A204.1 (cell line): ENCODE data around the gene NACC1.

ENCODE experiments used
- FAIRE-seq: peaks from 2 replicates; lab custom pipeline; 2012; peaks lifted over from hg19 to GRCh38; lab: Jason Lieb, UNC

The NACC1 gene

DNA sequence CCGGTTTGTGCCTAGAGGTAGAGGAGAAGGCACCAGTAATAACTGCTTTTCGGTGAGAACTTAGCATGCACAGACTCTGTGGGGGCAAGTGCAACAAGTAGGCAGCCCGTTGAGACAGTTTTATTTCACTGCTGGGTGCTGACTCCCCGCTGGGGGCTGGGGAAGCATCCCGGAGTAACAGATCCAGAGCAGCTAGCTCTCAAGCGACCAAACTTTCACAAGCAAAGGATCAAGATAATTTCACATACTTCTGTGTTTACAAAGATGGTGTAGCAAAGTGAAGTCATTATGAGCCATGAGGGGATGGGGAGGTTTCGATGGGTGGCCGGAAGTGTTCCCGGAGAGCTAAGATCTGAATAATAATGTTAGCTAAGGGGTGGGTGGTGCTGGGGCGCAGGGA, 2.8 kb downstream of the NACC1 start:
- FAIRE-seq = no peak

DNA sequence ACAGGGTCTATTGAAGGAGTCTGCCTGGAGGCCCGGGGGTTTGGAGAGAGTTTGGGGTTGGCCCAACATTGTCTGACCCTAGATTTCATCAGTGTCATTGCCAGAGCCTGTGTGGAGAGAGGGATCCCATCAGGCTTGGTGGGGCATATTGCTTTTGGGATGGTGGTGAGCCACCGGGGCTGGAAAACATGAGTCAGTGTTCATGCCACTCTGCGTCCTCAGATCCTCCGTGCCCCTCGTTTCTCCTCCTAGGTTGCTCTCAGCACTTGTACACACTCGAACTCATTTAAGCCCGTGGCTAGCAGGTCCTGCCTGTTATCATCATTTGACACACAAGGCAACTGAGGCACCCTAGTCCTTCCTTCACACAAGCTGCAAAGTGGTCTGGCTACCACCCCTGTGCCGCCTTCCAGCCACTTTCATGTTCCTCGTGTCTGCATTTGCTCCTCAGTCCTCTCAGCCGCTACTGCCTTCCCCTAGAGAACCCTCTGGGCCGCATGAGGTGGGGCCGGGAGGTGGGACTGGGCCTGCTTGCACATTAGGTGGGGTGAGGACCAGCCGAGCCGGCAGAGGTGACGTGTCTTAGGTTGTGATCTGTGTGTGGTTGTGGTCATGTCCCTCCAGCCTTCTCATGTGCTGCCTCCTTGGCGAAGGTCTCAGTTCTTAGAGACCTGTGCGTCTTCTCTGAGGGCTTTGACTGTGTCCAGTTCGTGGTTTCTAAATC, 3.6 kb downstream of the NACC1 start:
- FAIRE-seq = no peak

DNA sequence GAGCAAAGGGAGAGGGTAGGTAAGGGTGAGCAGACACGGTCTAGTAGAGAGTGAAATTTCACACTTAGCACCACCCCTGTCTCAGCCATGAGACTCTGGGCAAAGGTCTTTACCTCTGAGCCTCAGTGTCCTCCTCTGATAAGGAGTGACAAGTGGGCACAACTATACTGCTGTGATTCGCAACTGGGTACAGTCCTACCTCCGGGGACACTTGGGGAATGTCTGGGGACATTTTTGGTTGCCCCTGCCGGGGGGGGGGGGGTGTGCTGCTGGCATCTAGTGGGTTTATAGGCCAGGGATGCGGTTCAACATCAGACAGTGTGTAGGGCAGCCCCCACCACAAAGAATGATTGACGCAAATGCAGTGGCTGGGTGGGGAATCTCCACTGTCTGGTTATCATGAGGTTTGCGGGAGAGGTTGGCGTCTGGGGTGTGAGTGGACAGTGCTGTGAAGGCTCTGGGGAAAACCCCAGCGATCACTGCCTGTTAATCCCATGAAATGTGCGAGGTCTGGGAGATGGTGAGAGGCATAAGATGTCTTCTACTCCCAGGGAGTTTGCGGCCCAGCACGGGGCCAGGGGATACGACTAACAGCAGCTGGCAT, 4.3 kb downstream of the NACC1 start:
- no peak for FAIRE-seq

DNA sequence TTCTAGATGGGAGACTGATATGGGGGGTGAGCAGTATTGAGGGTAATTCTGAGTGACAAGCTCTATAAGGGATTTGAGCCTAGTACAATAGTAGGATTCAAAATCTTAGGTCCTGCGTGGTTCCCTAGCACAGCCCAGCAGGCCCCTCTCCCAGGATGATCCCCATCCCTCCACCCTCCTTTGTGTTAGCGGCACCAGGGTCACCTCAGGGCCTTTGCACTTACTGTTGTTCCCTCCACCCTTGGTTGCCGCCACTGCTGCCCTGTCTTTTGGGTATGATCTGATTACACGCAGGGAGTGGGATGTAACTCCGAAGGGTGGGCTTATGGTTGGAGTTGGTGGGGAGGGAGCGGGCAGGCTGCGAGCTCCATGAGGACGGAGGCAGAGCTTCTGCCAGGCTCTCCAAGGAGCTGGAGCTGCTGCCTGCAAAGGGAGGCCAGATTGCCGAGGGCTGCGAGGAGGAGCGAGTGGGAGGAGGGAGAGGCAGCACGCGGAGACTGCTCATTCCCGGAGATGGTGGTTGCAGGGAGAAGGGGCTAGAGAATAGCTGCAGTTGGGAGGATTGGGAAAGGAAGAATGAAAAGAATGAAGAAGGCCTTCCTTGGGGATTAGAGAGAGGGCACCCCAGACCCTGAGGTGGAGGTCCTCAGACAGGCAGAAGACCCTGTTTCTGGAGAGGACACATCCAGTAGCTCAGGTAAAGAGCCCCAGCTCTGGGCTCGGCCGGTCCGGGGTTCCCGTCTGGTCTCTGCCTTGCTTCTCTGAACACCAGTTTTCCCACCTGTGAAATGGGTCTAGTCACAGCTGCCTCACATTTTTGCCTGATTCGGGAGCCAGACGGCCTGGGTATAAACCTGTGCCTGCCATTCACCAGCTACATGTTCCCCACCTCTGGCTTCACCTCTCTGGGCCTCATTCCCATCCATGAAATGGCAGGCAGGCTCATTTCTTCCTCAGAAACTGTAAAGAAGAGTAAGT, 5.2 kb downstream of the NACC1 start:
- FAIRE-seq = no peak

DNA sequence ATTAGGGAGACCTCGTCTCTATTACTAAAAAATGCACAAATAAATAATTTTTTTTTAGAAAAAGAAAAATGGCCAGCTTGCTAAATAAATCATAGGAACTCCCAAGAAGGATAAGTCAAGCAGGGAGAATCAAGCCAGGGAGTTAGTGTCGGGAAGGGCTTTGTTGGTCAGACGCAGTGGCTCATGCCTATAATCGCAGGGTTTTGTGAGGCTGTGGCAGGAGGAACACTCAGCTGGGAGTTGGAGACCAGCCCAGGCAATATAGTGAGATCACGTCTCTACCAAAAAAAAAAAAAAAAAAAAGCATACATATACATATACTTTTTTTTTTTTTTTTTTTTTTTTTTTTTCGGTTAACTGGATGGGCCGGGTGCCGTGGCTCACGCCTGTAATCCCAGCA, 9.0 kb downstream of the NACC1 start:
- FAIRE-seq = no peak

DNA sequence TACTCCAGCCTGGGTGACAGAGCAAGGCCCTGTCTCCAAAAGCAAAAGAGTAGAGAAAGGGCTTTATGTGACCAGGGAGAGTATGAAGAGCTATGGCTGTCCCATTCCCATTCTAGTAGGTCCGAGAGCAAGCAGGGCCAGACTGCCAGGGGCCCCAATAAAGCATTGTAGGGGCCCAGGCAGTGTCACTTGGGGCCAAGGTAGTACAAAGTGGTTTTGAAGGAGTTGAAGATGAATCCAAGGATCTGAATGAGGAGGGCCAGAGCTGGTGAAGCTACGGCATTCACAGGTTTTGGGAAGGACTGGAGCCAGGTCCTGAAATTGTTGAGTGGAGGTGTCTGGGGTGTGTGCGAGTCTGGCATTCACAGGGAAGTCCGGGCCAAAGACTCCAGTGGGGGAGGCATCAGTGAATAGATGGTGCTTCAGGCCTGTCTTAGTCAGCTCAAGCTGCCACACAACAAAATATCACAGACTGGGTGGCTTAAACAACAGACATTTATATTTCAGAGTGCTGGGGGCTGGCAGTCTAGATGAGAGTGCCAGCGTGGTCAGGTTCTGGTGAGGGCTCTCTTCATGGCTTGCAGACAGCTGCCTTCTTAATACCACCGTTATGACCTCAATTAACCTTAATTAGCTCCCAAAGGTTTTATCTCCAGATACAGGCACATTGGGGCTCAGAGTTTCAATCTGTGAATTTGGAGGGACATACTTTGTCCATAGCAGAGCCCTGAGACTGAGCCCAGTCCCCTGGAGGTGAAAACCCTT, 9.9 kb downstream of the NACC1 start:
- no peak for FAIRE-seq

DNA sequence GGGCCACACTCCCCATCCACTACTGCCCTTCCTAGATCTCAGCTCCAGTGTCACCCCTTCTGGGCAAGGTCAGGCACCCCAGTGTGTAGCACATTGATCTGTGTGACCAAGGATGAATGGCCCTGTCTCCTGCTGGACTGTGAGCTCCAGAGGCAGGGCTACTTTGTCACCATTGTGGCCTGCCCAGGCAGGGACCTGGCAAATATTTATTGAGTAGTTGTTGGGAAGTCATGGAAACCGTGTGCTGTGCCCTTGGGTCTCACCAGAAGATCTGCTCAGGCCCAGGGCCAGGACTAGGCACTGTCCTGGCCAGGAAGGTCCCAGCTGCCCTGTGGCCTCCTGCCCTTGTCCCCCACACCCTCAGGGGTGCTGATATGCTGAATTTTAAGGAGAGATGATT, 10.5 kb downstream of the NACC1 start:
- FAIRE-seq = no peak

DNA sequence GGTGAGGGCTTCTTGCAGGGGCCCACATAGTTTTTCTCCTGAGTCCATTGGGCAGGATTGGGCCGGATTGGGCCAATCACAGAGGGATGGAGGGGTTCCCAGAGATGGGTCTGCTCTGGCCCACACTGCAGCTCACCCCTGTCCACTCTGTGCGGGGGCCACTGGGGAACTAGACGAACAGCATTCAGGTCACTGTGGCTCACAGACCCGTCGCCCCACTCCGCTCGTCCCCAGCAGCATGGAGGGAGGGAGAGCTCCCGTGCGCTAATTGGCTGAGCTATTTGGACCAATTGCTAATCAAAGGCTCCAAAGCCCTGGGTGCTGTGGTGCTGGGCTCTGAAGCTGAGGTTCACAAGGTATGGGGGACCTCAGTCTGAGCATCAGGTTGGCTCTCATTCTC, 11.3 kb downstream of the NACC1 start:
- no peak for FAIRE-seq

DNA sequence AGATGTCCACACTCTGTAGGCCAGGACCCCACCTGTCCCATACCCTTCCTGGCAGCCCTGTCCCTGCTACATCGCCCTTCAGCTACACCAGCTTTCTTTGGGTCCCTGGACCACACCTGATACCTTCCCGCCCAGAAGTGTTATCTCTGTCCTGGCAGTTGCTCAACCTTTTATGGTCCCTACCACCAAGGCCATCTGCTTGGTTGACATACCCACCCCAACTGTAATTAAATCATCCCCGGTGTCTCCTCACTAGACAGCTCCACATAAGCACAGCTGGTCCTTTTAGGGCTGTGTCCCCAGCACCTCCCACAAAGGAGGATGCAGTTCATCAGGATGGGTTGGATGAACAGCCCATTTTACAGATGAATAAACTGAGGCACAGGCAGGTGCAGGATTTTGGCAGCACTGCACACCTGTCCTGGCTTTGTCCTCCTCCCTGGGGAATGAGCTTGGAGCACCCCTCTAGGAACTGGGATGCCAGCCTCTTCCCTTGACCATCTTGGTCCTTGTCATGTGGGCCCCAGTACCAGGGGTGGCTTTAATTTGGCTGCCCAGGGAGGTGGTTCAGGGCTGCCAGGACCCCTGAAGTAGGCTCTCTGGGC, 12.9 kb downstream of the NACC1 start:
- no peak for FAIRE-seq

DNA sequence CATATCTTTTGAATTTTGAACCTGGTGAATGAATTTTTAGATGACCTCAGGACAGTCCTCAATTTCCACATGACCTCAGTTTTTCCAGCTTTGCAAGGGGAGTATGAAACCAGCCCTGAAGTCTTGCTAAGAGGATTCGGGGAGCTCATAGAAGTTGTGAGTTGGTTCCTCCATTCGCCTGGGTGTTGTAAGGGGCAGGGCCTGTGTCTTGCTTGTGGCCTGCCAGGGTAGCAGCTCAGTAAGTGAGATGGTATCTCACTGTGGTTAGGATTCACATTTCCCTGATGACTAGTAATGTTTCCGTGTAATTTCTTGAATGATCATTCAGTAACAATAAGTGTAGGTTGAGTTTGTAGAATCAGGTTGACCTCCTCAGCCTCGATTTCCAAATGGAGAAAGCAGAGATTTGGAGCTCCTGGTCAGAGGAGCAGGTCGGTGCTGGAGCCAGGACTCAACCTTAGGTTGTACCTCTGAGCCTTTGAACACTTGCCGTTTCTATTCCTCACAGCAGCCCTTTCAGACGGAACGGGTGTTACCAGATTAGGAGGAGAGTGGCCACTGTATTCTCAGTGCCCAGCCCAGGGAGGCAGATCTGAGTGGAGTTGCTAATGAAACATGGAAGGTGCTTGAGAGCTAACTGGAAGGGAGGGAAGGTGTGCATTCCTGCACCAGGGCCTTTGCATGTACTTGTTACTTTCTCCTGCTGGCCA, 14.6 kb downstream of the NACC1 start:
- FAIRE-seq = no peak

DNA sequence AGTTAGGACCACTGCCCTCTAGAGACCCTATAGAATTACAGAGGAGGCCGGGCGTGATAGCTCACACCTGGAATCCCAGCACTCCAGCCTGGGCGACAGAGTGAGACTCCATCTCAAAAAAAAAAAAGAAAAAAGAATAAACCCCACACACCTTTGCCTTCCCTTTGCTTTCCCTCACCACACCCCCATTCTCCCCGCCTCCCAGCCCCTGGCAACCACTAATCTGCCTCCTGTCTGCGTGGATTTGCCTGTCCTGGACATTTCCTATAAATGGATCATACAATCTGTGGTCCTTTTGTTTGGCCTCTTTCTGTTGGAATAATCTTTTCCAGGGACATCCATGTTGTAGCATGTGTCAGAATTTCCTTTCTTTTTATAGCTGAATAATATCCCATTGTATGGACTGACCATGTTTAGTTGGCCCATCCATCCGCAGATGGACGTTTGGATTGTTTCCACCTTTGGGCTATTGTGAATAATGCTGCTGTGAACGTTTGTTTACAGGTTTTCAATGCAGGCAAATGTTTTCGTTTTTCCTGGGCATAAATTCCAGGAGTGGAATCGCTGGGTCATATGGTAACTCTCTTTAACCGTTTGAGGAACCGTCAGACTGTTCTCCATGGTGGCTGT, 15.3 kb downstream of the NACC1 start:
- FAIRE-seq = no peak

DNA sequence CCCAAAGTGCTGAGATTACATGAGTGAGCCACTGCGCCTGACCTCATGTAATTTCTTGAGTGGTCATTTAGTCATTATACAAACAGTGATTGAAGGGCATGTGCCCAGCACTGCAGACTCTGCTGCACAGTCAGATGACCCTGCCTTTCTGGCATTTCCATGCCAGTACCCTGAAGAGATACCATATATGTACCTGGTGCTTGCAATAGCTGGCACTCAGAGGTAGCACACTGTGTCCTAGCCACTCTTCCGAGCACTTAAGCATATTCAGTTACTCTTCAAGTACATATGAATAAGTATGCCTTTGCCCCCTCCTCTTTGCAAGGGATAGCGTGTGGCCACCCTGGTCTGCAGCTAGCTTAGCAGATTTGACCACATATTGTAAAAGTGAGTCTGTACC, 16.6 kb downstream of the NACC1 start:
- no peak for FAIRE-seq

DNA sequence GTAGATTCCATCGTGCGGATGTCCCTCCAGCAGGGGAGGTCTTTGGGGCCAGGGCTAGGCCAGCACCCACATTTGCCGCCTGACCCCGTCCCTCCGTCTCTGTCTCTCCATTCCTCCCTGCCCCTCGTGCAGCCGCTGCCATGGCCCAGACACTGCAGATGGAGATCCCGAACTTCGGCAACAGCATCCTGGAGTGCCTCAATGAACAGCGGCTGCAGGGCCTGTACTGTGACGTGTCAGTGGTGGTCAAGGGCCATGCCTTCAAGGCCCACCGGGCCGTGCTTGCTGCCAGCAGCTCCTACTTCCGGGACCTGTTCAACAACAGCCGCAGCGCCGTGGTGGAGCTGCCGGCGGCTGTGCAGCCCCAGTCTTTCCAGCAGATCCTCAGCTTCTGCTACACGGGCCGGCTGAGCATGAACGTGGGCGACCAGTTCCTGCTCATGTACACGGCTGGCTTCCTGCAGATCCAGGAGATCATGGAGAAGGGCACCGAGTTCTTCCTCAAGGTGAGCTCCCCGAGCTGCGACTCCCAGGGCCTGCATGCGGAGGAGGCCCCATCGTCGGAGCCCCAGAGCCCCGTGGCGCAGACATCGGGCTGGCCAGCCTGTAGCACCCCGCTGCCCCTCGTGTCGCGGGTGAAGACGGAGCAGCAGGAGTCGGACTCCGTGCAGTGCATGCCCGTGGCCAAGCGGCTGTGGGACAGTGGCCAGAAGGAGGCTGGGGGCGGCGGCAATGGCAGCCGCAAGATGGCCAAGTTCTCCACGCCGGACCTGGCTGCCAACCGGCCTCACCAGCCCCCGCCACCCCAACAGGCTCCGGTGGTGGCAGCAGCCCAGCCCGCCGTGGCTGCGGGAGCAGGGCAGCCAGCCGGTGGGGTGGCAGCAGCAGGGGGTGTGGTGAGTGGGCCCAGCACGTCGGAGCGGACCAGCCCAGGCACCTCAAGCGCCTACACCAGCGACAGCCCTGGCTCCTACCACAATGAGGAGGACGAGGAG, 17.3 kb downstream of the NACC1 start:
- no peak for FAIRE-seq

DNA sequence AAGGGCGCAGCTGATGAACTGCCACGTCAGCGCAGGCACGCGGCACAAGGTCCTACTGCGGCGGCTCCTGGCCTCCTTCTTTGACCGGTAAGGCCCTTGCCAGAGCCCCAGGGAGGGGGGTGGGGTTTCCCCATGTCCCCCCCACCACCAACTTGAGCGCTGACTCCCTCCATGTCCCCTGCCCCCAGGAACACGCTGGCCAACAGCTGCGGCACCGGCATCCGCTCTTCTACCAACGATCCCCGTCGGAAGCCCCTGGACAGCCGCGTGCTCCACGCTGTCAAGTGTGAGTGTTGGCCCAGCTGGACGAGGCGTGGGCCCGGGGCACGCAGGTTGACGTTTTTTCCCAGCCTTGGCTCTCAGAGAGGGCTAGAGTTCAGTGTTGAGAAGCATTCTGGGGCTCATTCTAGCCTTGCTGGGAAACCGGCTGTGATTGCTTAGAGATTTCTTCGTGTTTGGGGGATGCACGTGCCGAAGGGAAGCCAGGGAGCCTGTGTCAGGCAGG, 19.3 kb downstream of the NACC1 start:
- no peak for FAIRE-seq

DNA sequence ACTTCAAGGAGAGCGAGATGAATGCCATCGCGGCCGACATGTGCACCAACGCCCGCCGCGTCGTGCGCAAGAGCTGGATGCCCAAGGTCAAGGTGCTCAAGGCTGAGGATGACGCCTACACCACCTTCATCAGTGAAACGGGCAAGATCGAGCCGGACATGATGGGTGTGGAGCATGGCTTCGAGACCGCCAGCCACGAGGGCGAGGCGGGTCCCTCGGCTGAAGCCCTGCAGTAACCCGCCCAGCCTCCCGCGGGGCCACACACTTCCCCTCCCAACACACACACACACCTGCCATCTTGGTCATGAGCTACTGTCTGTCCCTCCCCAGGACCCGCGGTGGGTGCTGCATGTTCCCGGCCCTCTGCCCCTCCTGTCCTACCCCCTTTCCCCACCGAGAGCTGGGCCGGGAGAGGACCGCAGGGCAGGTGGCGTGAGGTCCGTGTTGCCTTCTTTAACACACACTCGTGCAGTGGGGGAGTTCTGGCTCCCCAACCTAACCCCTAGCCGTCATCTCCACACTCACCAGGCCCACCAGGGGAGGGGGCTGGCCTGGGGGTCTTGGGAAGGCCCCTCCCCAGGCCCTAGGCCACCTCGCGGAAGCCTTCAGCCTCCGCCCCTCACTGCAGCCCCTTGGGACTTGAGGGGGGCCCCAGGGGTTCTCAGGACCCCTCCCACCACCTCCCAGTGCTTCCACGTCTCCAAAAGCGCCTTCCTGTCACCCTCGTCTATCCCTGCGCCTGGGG, 20.3 kb downstream of the NACC1 start:
- FAIRE-seq = no peak

DNA sequence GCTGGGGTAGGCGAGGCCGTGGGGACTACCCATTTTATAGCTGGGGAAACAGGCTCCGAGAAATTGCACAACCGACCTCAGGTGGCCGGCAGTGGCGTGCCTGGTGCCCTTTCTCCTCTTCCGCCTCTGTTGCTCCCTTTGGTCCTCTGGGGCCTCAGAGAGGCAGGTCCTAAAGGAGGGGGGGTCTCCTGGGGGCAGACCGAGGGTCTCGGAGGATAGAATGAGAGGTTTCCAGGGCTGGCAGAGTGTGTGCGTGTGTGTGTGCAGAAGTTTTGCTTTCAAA, 20.8 kb downstream of the NACC1 start:
- FAIRE-seq = no peak

DNA sequence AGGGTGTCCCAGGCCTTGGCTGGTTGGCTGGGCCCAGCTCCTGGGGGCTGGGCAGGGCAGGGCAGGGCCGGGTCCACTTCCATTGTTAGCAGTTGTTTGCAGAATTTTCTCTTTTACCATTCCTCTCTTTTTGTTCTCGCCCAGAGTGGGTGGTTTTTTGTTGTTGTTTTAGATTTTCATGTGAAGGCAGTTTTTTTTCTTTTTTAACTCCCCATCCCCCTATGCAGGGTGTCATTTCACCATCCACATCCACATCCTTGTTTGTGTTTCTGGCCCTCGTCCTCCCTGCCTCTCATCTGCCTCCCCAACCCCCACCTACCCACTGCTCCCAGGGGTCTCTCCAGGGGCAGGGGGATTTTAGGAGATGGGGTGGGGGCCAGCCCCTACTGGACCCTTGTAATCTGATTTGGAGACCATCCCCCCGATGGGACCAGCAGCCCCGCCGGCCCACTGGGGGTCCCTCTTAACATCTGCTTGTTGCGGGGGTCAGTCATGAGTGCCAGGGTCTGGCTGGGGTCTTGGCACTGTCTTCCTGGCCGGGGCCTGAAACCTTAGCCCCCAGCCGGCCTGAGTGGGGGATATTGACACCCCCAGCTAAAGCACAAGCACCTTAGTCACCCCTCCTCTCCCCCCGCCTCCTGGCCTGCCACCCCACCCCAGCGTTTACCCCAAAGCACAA, 21.7 kb downstream of the NACC1 start:
- FAIRE-seq = no peak
